SH-SY5Y (cell line): ENCODE results near the gene MTX3.

Experiments
- GATA2 ChIP-seq: IDR thresholded peaks from 2 replicates; pipeline ENCODE4 v1.6.1; 2011; ENCODE audit warnings: mild to moderate bottlenecking, low read depth, low read length
- GATA3 ChIP-seq: IDR thresholded peaks from 2 replicates; pipeline ENCODE4 v1.6.1; 2011; ENCODE audit warnings: low read depth, mild to moderate bottlenecking, low read length, moderate library complexity

- TF ChIP-seq GATA3 (no peak), GATA2 (no peak)
Measured at GRCh38 chr5:80010754-80011392, 19.8 kb upstream of the MTX3 start.
